Colonic mucosa (tissue), 4 donors: ENCODE measurements around the gene SPTBN1. TPM values are rescaled to one million over a fixed set of nuclear protein-coding genes. Genes with fewer than 3 reads are reported as not detected.

Experiments used
- DNase-seq: peaks from one replicate; pipeline ENCODE4 v3.0.0-alpha.2; 2020
- H3K27ac ChIP-seq: fragments of 200-600 bp; one replicate; pipeline ENCODE4 v1.8.0; 2021
- H3K27me3 ChIP-seq: fragments of 200-600 bp; one replicate; pipeline ENCODE4 v1.8.0; 2021
- H3K36me3 ChIP-seq: fragments of 200-600 bp; one replicate; pipeline ENCODE4 v1.8.0; 2021
- H3K4me1 ChIP-seq: fragments of 200-600 bp; one replicate; pipeline ENCODE4 v1.8.0; 2021; ENCODE audit warnings: mild to moderate bottlenecking
- H3K4me3 ChIP-seq: fragments of 200-600 bp; one replicate; pipeline ENCODE4 v1.8.0; 2021
- H3K9ac ChIP-seq, 2 donors: one replicate each; pipeline ENCODE4 v1.7.0; 2013; ENCODE audit warnings: control low read depth in 2 of 2, low read depth in 2 of 2, low read length in 2 of 2
- H3K9me3 ChIP-seq: fragments of 200-600 bp; one replicate; pipeline ENCODE4 v1.8.0; 2021
- CTCF ChIP-seq: fragments of 200-600 bp; IDR thresholded peaks from one replicate; pipeline ENCODE4 v1.8.0; 2022; ENCODE audit warnings: antibody characterized with exemption, mild to moderate bottlenecking
- intact Hi-C: fragments of 100-400 bp; cut with DNase I; formaldehyde crosslinking; loops from one replicate; pipeline ENCODE4 v1.14.1; 2022
- total RNA-seq, 2 donors: library from RNA; stranded (reverse); fragmentation: NEBNext Ultra II Directional in 1 of 2; extraction: Animal tissue kit (Norgen Biotek cat#: 25700) in 1 of 2; gene quantifications; one replicate each; pipeline ENCODE4 v1.2.1, GENCODE V29; 2021
- donor health status: healthy.
- donor health status: DM: no; HTN: no; CAD: no.
- donor health status: DM: no; HTN: no; CAD: no.

SPTBN1 gene
- total RNA-seq, 2 donors from 2014 or later = 325 to 338 TPM

- Histone ChIP-seq H3K4me1 (no peaks in the 10 kb centered on the region), H3K27ac (no peak overlapping the region), H3K36me3 (no peaks in the 10 kb centered on the region), H3K9me3 (no peaks in the 10 kb centered on the region), H3K27me3 (no peaks in the 10 kb centered on the region), H3K9ac (no peak overlapping the region), H3K4me3 (no peak overlapping the region)
- no peak for DNase-seq
- intact Hi-C loops = no loop called here
- TF ChIP-seq CTCF = no peak
Measured at GRCh38 chr2:54429054-54429453, 27.1 kb upstream of the SPTBN1 start.

GRCh38 chr2:54429811-54430551, 26.1 kb upstream of the SPTBN1 start:
- H3K4me3 ChIP-seq = no peak overlapping the region
- no peaks in the 10 kb centered on the region for H3K4me1 ChIP-seq
- no peaks in the 10 kb centered on the region for H3K9me3 ChIP-seq
- DNase-seq = no peak
- intact Hi-C loops = no loop called here
- no peaks in the 10 kb centered on the region for H3K27me3 ChIP-seq
- H3K36me3 ChIP-seq = no peaks in the 10 kb centered on the region
- no peak overlapping the region for H3K27ac ChIP-seq
- no peak overlapping the region for H3K9ac ChIP-seq
- no peak for TF ChIP-seq CTCF

GRCh38 chr2:54430649-54431048, 25.5 kb upstream of the SPTBN1 start:
- no peak overlapping the region for H3K4me3 ChIP-seq
- H3K36me3 ChIP-seq = no peaks in the 10 kb centered on the region
- H3K4me1 ChIP-seq = no peaks in the 10 kb centered on the region
- H3K9ac ChIP-seq = no peak overlapping the region
- H3K27me3 ChIP-seq = no peaks in the 10 kb centered on the region
- no peak for TF ChIP-seq CTCF
- H3K27ac ChIP-seq = no peak overlapping the region
- H3K9me3 ChIP-seq = no peaks in the 10 kb centered on the region
- DNase-seq = no peak
- intact Hi-C loops = no loop called here

- H3K4me1 ChIP-seq = no peaks in the 10 kb centered on the region
- H3K9ac ChIP-seq = no peak overlapping the region
- intact Hi-C loops = no loop called here
- no peak overlapping the region for H3K4me3 ChIP-seq
- TF ChIP-seq CTCF = no peak
- DNase-seq = no peak
- no peak overlapping the region for H3K27ac ChIP-seq
- H3K27me3 ChIP-seq = no peaks in the 10 kb centered on the region
- H3K9me3 ChIP-seq = no peaks in the 10 kb centered on the region
- no peaks in the 10 kb centered on the region for H3K36me3 ChIP-seq
Measured at GRCh38 chr2:54432251-54433015, 23.7 kb upstream of the SPTBN1 start.

- no peak overlapping the region for H3K4me3 ChIP-seq
- no peak overlapping the region for H3K9ac ChIP-seq
- no peak overlapping the region for H3K27ac ChIP-seq
- no peak for TF ChIP-seq CTCF
- no peaks in the 10 kb centered on the region for H3K4me1 ChIP-seq
- no peaks in the 10 kb centered on the region for H3K27me3 ChIP-seq
- intact Hi-C loops = no loop called here
- DNase-seq = no peak
- no peaks in the 10 kb centered on the region for H3K9me3 ChIP-seq
- H3K36me3 ChIP-seq = no peaks in the 10 kb centered on the region
Measured at GRCh38 chr2:54434229-54434628, 21.9 kb upstream of the SPTBN1 start.
